Mesothelial cell of epicardium (in vitro differentiated cells): Measurements from ENCODE around the gene DHRS9. TPM values are rescaled to one million over a fixed set of nuclear protein-coding genes. Genes with fewer than 3 reads are reported as not detected.

ENCODE experiments used
- DNase-seq, 2 experiments: peaks; one replicate each; pipeline ENCODE4 v3.0.0; 2021; ENCODE audit warnings: low spot score in 2 of 2; ENCODE audit not compliant: unreplicated experiment in 2 of 2
- H3K27ac Mint-ChIP-seq: 2 replicates; pipeline ENCODE4 v1.8.0; 2021; ENCODE audit warnings: mixed read lengths
- H3K27me3 Mint-ChIP-seq: 2 replicates; pipeline ENCODE4 v1.8.0; 2021; ENCODE audit warnings: low read depth, mixed read lengths
- H3K36me3 Mint-ChIP-seq: 2 replicates; pipeline ENCODE4 v1.8.0; 2021; ENCODE audit warnings: mixed read lengths
- H3K4me1 Mint-ChIP-seq: 2 replicates; pipeline ENCODE4 v1.8.0; 2021; ENCODE audit warnings: mixed read lengths
- H3K4me3 Mint-ChIP-seq: 2 replicates; pipeline ENCODE4 v1.8.0; 2021; ENCODE audit warnings: mild to moderate bottlenecking, moderate library complexity, mixed read lengths
- H3K9me3 Mint-ChIP-seq: 2 replicates; pipeline ENCODE4 v1.8.0; 2021; ENCODE audit warnings: mixed read lengths
- total RNA-seq: library from RNA; stranded (reverse); gene quantifications from 3 replicates; pipeline ENCODE4 v1.2.1, GENCODE V29; 2021
- TF ChIP-seq, protein P1 (sequence below): fragments of 200-600 bp; sonication (generic); IDR thresholded peaks from one replicate; pipeline ENCODE4 v1.5.0; 2021; ENCODE audit warnings: antibody characterized with exemption; ENCODE audit not compliant: unreplicated experiment

The DHRS9 gene
- total RNA-seq, 1 donor from 2014 or later: 0.16 TPM

DNA sequence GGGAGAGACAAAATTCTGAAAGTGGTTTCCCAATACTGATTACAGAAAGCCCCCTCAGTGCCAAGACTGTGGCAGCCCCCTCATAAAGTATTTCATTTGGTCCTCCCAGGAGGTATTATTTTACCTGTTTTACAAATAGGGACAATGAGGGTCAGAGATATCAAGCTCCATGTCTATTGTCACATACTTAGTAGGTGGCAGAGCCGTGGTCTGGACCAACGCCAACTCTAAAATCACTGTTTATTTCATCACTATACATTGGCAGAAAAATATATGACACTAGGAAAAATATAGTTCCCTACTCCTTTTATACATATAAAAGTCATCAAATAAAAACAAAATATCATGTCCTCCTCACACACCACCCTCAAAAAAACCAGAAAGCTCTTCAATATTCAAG is 68.6 kb downstream of the DHRS9 start:
- H3K9me3 Mint-ChIP-seq: no peaks in the 10 kb centered on the region
- no peaks in the 10 kb centered on the region for H3K27me3 Mint-ChIP-seq
- TF ChIP-seq, protein P1, sequence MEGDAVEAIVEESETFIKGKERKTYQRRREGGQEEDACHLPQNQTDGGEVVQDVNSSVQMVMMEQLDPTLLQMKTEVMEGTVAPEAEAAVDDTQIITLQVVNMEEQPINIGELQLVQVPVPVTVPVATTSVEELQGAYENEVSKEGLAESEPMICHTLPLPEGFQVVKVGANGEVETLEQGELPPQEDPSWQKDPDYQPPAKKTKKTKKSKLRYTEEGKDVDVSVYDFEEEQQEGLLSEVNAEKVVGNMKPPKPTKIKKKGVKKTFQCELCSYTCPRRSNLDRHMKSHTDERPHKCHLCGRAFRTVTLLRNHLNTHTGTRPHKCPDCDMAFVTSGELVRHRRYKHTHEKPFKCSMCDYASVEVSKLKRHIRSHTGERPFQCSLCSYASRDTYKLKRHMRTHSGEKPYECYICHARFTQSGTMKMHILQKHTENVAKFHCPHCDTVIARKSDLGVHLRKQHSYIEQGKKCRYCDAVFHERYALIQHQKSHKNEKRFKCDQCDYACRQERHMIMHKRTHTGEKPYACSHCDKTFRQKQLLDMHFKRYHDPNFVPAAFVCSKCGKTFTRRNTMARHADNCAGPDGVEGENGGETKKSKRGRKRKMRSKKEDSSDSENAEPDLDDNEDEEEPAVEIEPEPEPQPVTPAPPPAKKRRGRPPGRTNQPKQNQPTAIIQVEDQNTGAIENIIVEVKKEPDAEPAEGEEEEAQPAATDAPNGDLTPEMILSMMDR: no peak
- H3K36me3 Mint-ChIP-seq: no peaks in the 10 kb centered on the region
- H3K4me1 Mint-ChIP-seq: no peaks in the 10 kb centered on the region
- no peak overlapping the region for H3K4me3 Mint-ChIP-seq
- no peak overlapping the region for H3K27ac Mint-ChIP-seq
- no peak for DNase-seq

DNA sequence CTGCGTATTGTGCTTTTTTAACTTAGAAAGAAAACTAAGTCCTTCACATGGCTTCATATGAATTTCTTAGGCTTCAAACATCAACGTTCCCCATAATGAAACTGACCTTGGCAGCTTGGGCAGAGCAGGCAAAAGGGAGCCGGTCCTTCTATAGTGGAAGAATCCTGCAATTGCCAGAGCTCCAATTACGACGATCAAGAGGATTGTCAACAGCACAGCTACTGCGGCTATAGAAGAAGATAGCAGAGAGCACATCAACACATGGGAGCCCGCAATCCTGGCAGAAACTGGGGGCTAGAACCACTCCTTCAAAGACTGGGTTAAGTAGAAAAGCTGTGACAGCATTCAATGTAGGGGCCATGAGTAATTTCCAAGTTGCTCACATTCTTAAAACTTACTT is 69.8 kb downstream of the DHRS9 start:
- no peak for DNase-seq
- H3K4me1 Mint-ChIP-seq: no peaks in the 10 kb centered on the region
- peaks cover 3% of the 10 kb centered on the region for H3K36me3 Mint-ChIP-seq
- H3K27ac Mint-ChIP-seq: no peak overlapping the region
- H3K9me3 Mint-ChIP-seq: no peaks in the 10 kb centered on the region
- TF ChIP-seq, protein P1: no peak
- no peak overlapping the region for H3K4me3 Mint-ChIP-seq
- no peaks in the 10 kb centered on the region for H3K27me3 Mint-ChIP-seq

DNA sequence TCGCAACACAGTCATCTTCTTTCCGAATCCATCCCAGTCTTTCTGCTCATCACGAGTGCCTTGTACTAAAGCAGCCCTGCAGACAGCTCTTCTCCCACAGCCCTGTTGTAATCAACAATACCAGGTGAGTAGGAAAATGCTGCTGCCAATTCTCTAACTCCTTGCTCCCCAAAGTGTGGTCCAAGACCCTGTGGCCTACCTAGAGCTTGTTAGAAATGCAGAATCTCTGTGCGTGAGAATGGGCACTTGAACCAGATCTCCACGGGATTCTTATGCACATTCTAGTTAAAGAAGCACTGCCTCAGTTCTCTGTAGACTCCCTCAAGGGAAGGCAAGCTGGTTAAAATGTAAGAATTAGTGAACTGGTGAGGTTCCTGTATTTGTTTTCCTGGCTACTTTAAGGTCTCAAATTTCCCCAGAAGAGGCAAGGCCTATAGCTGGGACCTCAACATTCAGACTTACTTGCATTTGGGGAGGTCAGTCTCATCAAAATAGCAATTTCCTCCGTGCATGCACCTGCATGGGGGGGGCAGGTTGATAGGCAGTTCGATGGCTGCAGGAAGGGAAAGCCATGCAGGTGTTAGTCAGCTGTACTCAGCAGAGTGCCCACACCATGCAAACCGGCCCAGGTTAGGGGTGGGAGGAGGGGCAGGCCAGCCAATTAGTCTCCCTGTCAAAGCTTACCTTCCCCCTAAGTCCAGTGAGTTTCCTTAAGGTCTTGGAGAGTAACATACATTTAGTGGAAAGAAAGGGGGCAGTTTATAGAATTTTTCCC is 70.8 kb downstream of the DHRS9 start:
- Mint-ChIP-seq H3K9me3 (no peaks in the 10 kb centered on the region), H3K4me3 (no peak overlapping the region), H3K27me3 (no peaks in the 10 kb centered on the region), H3K4me1 (no peaks in the 10 kb centered on the region), H3K36me3 (peaks cover 3% of the 10 kb centered on the region), H3K27ac (no peak overlapping the region)
- DNase-seq: no peak
- TF ChIP-seq, protein P1: no peak

DNA sequence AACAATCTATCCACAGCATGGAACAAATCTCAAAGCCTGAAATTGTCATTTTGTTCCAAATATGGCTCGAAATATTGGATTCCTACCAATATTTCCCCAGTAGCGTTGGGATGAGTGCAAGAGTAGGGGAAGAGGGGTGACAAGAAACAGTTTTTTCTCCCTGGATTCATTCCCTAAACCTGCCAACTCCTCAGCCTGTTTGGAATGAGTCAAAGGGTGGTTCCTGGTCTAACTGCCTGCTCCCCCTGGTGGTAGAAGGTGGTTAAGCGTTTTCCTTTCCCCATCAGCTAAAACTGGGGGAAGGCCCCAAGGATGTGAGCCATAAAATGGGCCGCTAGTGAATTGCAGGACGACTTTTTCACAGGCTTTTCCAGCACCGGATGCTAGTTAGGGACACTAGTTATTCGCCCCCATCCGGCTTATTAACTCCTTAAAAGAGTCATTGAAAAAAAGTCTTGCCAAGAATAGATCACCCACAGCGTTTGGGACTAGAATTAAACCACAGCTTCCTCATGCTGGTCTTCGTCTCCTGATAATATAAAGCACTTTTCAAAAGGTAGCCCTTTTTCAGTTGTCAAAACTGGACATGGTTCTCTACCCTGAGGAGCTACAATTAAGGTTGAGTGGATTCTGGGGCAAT is 72.5 kb downstream of the DHRS9 start:
- peaks cover 3% of the 10 kb centered on the region for H3K36me3 Mint-ChIP-seq
- no peak overlapping the region for H3K4me3 Mint-ChIP-seq
- H3K27me3 Mint-ChIP-seq: no peaks in the 10 kb centered on the region
- no peaks in the 10 kb centered on the region for H3K9me3 Mint-ChIP-seq
- H3K4me1 Mint-ChIP-seq: no peaks in the 10 kb centered on the region
- TF ChIP-seq, protein P1: peak; percentile 77
- DNase-seq: peak in 1 of 2 experiments; percentile 49
- H3K27ac Mint-ChIP-seq: no peak overlapping the region

DNA sequence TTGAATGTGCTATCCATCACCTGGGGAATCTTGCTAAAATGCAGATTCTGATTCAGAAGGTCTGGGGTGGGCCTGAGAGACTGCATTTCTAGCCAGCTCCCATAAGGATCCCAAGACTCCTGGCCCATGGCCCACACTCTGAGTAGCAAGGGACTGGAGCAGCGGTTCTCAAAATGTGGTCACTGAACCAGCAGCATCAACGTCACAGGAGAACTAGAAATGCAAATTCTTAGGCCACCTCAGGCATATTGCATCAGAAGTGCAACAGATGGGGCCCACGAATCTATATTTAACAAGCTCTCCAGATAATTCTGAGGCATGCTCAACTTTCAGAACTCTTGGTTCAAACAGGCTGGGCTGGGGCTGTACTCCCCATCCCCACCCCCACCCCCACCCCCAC is 74.6 kb downstream of the DHRS9 start:
- no peak for DNase-seq
- no peaks in the 10 kb centered on the region for H3K27me3 Mint-ChIP-seq
- no peaks in the 10 kb centered on the region for H3K4me1 Mint-ChIP-seq
- no peak overlapping the region for H3K4me3 Mint-ChIP-seq
- H3K36me3 Mint-ChIP-seq: peaks cover 3% of the 10 kb centered on the region
- no peaks in the 10 kb centered on the region for H3K9me3 Mint-ChIP-seq
- TF ChIP-seq, protein P1: no peak
- no peak overlapping the region for H3K27ac Mint-ChIP-seq

Other genes with a start within 250 kb of the DHRS9 start
- 9.1 to 10.3 TPM (median 10.1 TPM) in 3 replicates for gene SPC25, start 179.1 kb upstream of the DHRS9 start, total RNA-seq
- gene G6PC2, start 168.3 kb upstream of the DHRS9 start, total RNA-seq: not detected in 3 replicates
- 0.02 to 0.18 TPM (median 0.07 TPM) in 3 replicates for gene ABCB11, start 38.2 kb upstream of the DHRS9 start, total RNA-seq